ENCODE measurements around the gene CD180. TPM values are rescaled to one million over a fixed set of nuclear protein-coding genes. Genes with fewer than 3 reads are reported as not detected.

The CD180 gene
- total RNA-seq, 4 donors from 2014 or later = 0.10 to 0.56 (median 0.22) TPM; not detected in 1

- TF ChIP-seq POLR2A (IDR thresholded peaks at IDR 0.05) = no peak
- TF ChIP-seq, protein P1, sequence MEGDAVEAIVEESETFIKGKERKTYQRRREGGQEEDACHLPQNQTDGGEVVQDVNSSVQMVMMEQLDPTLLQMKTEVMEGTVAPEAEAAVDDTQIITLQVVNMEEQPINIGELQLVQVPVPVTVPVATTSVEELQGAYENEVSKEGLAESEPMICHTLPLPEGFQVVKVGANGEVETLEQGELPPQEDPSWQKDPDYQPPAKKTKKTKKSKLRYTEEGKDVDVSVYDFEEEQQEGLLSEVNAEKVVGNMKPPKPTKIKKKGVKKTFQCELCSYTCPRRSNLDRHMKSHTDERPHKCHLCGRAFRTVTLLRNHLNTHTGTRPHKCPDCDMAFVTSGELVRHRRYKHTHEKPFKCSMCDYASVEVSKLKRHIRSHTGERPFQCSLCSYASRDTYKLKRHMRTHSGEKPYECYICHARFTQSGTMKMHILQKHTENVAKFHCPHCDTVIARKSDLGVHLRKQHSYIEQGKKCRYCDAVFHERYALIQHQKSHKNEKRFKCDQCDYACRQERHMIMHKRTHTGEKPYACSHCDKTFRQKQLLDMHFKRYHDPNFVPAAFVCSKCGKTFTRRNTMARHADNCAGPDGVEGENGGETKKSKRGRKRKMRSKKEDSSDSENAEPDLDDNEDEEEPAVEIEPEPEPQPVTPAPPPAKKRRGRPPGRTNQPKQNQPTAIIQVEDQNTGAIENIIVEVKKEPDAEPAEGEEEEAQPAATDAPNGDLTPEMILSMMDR (IDR thresholded peaks at IDR 0.05 in 4 of 5, conservative IDR thresholded peaks at IDR 0.05 in 1 of 5) = no peak
- DNase-seq (no peak), ATAC-seq (no peak)
- Histone ChIP-seq H3K27ac (no peak overlapping the region), H3K36me3 (peaks cover 6 to 71% of the 10 kb centered on the region in 2 donors), H3K4me3 (no peak overlapping the region), H3K9me3 (no peaks in the 10 kb centered on the region), H3K27me3 (no peaks in the 10 kb centered on the region), H3K4me1 (no peaks in the 10 kb centered on the region)
- in situ Hi-C loops (cut with MboI; ENCODE audit: low sequenced_read_pairs in 4 of 4) (loop anchor here in 1 of 4 donors (10.0 kb wide), 1 partner anchor 332 kb away; no protein-coding TSS in a partner anchor), intact Hi-C loops (cut with DNase I; ENCODE audit: low total_unique reads) (no loop called here)
These were observed 49.6 kb downstream of the CD180 start for GRCh38 chr5:67146981-67147380.

DNA sequence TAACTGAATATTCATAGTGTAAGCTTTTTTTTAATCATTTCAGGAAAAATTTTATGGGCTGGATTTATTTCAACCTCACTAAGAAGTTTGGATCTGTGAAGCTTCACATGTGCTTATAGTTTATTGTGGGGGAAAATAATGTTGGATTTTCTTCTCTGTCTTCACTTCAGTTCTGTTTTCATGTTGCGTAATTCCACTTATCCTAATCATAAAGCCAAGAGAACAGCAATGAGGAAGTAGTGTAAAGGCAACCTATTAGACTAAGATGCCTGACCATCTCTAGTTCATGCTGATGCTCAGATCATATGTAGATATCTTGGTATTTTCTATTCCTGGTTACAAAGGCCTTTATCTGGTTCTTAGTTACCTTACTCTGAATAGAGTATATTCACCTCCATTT is 50.0 kb downstream of the CD180 start:
- Histone ChIP-seq H3K27me3 (no peaks in the 10 kb centered on the region), H3K4me1 (no peaks in the 10 kb centered on the region), H3K36me3 (peaks cover 7 to 73% of the 10 kb centered on the region in 2 donors), H3K4me3 (no peak overlapping the region), H3K9me3 (no peaks in the 10 kb centered on the region), H3K27ac (no peak overlapping the region)
- ATAC-seq = no peak
- intact Hi-C loops (cut with DNase I; ENCODE audit: low total_unique reads) (no loop called here), in situ Hi-C loops (cut with MboI; ENCODE audit: low sequenced_read_pairs in 4 of 4) (loop anchor here in 1 of 4 donors (10.0 kb wide), 1 partner anchor 332 kb away; no protein-coding TSS in a partner anchor)
- TF ChIP-seq POLR2A (IDR thresholded peaks at IDR 0.05) = no peak
- TF ChIP-seq, protein P1 (IDR thresholded peaks at IDR 0.05 in 4 of 5, conservative IDR thresholded peaks at IDR 0.05 in 1 of 5) = no peak
- DNase-seq = no peak

GRCh38 chr5:67144183-67144639 is 52.4 kb downstream of the CD180 start:
- Histone ChIP-seq H3K27me3 (no peaks in the 10 kb centered on the region), H3K4me1 (no peaks in the 10 kb centered on the region), H3K36me3 (peaks cover 7 to 54% of the 10 kb centered on the region in 2 donors), H3K27ac (no peak overlapping the region), H3K4me3 (no peak overlapping the region), H3K9me3 (no peaks in the 10 kb centered on the region)
- in situ Hi-C loops (cut with MboI; ENCODE audit: low sequenced_read_pairs in 4 of 4) = loop anchor here in 1 of 4 donors (10.0 kb wide), 1 partner anchor 329 kb away; no protein-coding TSS in a partner anchor
- ATAC-seq (no peak), DNase-seq (no peak)
- no peak for TF ChIP-seq POLR2A (IDR thresholded peaks at IDR 0.05)
- TF ChIP-seq, protein P1 (IDR thresholded peaks at IDR 0.05 in 4 of 5, conservative IDR thresholded peaks at IDR 0.05 in 1 of 5) = no peak
- intact Hi-C loops (cut with DNase I; ENCODE audit: low total_unique reads) = no loop called here

DNA sequence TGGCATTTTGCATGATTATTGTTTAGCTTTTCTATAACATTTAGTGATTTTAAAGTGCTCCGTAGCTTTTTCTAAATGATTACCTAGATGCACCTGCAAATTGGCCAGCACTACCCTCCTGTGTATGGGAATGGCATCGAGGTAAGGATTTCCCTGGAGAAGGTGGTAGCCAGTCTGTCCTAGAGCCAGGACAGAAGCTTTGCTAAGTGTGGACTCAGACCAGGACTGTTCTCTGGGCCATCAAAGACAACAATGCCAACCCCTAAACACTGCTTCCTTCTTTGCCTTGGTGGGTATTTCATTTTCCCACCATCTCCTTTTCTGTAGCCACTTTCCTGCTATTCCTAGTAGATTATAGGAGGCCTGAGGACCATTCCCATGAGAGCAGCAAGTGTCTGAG is 53.0 kb downstream of the CD180 start:
- no peak for ATAC-seq
- H3K36me3 ChIP-seq = peaks cover 7 to 54% of the 10 kb centered on the region in 2 donors
- H3K4me3 ChIP-seq = no peak overlapping the region
- H3K4me1 ChIP-seq = no peaks in the 10 kb centered on the region
- H3K27me3 ChIP-seq = no peaks in the 10 kb centered on the region
- in situ Hi-C loops (cut with MboI; ENCODE audit: low sequenced_read_pairs in 4 of 4) = loop anchor here in 1 of 4 donors (10.0 kb wide), 1 partner anchor 329 kb away; no protein-coding TSS in a partner anchor
- TF ChIP-seq, protein P1 (IDR thresholded peaks at IDR 0.05 in 4 of 5, conservative IDR thresholded peaks at IDR 0.05 in 1 of 5) = no peak
- no peak for TF ChIP-seq POLR2A (IDR thresholded peaks at IDR 0.05)
- intact Hi-C loops (cut with DNase I; ENCODE audit: low total_unique reads) = no loop called here
- no peak overlapping the region for H3K27ac ChIP-seq
- no peaks in the 10 kb centered on the region for H3K9me3 ChIP-seq
- no peak for DNase-seq

Data from gastrocnemius medialis (tissue), 4 donors.